Measurements from ENCODE around the gene SEC31B.
A peak's percentile ranks its signal among the peaks of the same experiment; 100 is the strongest.

The SEC31B gene

GRCh38 chr10:100565206-100565985, 45.7 kb upstream of the SEC31B start:
- H3K27ac ChIP-seq, result no peak overlapping the region
- H3K27me3 ChIP-seq (ENCODE audit: insufficient read depth, low read depth, severe bottlenecking), result peaks cover 16% of the 10 kb centered on the region
- H3K9me3 ChIP-seq (ENCODE audit: severe bottlenecking), result peaks cover 3% of the 10 kb centered on the region
- no peak overlapping the region for H3K4me3 ChIP-seq (ENCODE audit: low read depth, low read length)
- H3K36me3 ChIP-seq, result no peaks in the 10 kb centered on the region
- no peak for DNase-seq
- no peak for TF ChIP-seq CTCF (IDR thresholded peaks at IDR 0.05; ENCODE audit: low read depth, low read length)

GRCh38 chr10:100562008-100562672, 42.5 kb upstream of the SEC31B start:
- no peaks in the 10 kb centered on the region for H3K9me3 ChIP-seq (ENCODE audit: severe bottlenecking)
- no peak overlapping the region for H3K27ac ChIP-seq
- peaks cover 16% of the 10 kb centered on the region for H3K27me3 ChIP-seq (ENCODE audit: insufficient read depth, low read depth, severe bottlenecking)
- H3K36me3 ChIP-seq, result no peaks in the 10 kb centered on the region
- peak; percentile 100 for TF ChIP-seq CTCF (IDR thresholded peaks at IDR 0.05; ENCODE audit: low read depth, low read length)
- H3K4me3 ChIP-seq (ENCODE audit: low read depth, low read length), result peak overlapping the region; percentile 47
- peak; percentile 85 for DNase-seq

GRCh38 chr10:100561005-100561404, 41.3 kb upstream of the SEC31B start:
- TF ChIP-seq CTCF (IDR thresholded peaks at IDR 0.05; ENCODE audit: low read depth, low read length), result no peak
- DNase-seq, result no peak

GRCh38 chr10:100560248-100560647, 40.6 kb upstream of the SEC31B start:
- Histone ChIP-seq H3K27ac (no peak overlapping the region), H3K9me3 (ENCODE audit: severe bottlenecking) (no peaks in the 10 kb centered on the region), H3K36me3 (no peaks in the 10 kb centered on the region; the same call in none of the 2 replicates), H3K27me3 (ENCODE audit: insufficient read depth, low read depth, severe bottlenecking) (peaks cover 16% of the 10 kb centered on the region), H3K4me3 (ENCODE audit: low read depth, low read length) (no peak overlapping the region)
- TF ChIP-seq CTCF (IDR thresholded peaks at IDR 0.05; ENCODE audit: low read depth, low read length), result no peak
- DNase-seq, result no peak

More at GRCh38 chr10:100561005-100561404, 41.3 kb upstream of the SEC31B start:
- no peak overlapping the region for H3K4me3 ChIP-seq (ENCODE audit: low read depth, low read length)
- peaks cover 16% of the 10 kb centered on the region for H3K27me3 ChIP-seq (ENCODE audit: insufficient read depth, low read depth, severe bottlenecking)
- H3K36me3 ChIP-seq, result no peaks in the 10 kb centered on the region; the same call in 1 of the 2 replicates
- no peak overlapping the region for H3K27ac ChIP-seq
- H3K9me3 ChIP-seq (ENCODE audit: severe bottlenecking), result no peaks in the 10 kb centered on the region

- DNase-seq, result no peak
- H3K4me3 ChIP-seq (ENCODE audit: low read depth, low read length), result no peak overlapping the region
- peaks cover 1% of the 10 kb centered on the region for H3K36me3 ChIP-seq
- no peaks in the 10 kb centered on the region for H3K9me3 ChIP-seq (ENCODE audit: severe bottlenecking)
- no peak for TF ChIP-seq CTCF (IDR thresholded peaks at IDR 0.05; ENCODE audit: low read depth, low read length)
- H3K27me3 ChIP-seq (ENCODE audit: insufficient read depth, low read depth, severe bottlenecking), result no peaks in the 10 kb centered on the region
- H3K27ac ChIP-seq, result no peak overlapping the region
Observed at GRCh38 chr10:100554902-100555301, 35.2 kb upstream of the SEC31B start.
